IMR-90 (cell line): ENCODE measurements around the gene GLUD1. TPM values are rescaled to one million over a fixed set of nuclear protein-coding genes. Genes with fewer than 3 reads are reported as not detected.

Experiments
- ATAC-seq: fragments of 200-7000 bp; cut with Tn5 transposase; 2 replicates; pipeline ENCODE4 v1.9.1; 2020; ENCODE audit warnings: low read depth, mild to moderate bottlenecking, moderate library complexity
- BruUV-seq: library from RNA; stranded (reverse); fragments of 400-500 nt; replicated peaks from 2 replicates; lab custom pipeline; 2021; lab: Mats Ljungman, UMichigan
- CTCF ChIA-PET: fragments of 300-600 bp; formaldehyde crosslinking; extraction: SDS; loops from one replicate; lab custom pipeline; 2021; ENCODE audit warnings: antibody characterized with exemption; lab: Yijun Ruan, JAX
- POLR2A ChIA-PET: fragments of 300-600 bp; sonication (Branson Sonifier 250); formaldehyde crosslinking; loops from one replicate; lab custom pipeline; 2022; ENCODE audit warnings: antibody characterized with exemption; ENCODE audit not compliant: unreplicated experiment; lab: Charles Lee
- DNase-seq: peaks from one replicate; pipeline ENCODE4 v3.0.0; 2013
- H2AFZ ChIP-seq: replicated peaks from 2 replicates; pipeline ENCODE3; 2013; ENCODE audit warnings: low read length, mild to moderate bottlenecking; ENCODE audit not compliant: poor library complexity
- H2AK5ac ChIP-seq: 2 replicates; pipeline ENCODE4 v1.6.1; 2013; ENCODE audit warnings: low read depth, low read length, inconsistent platforms
- H2AK9ac ChIP-seq: replicated peaks from 2 replicates; pipeline ENCODE3; 2013; ENCODE audit warnings: mild to moderate bottlenecking, low read depth, low read length, moderate library complexity; ENCODE audit not compliant: poor library complexity
- H2BK120ac ChIP-seq: 2 replicates; pipeline ENCODE4 v1.6.1; 2013; ENCODE audit warnings: low read depth, low read length, inconsistent platforms
- H2BK15ac ChIP-seq: 3 replicates; pipeline ENCODE4 v1.6.1; 2013; ENCODE audit warnings: low read depth, low read length, inconsistent platforms
- H2BK20ac ChIP-seq: 2 replicates; pipeline ENCODE4 v1.6.1; 2013; ENCODE audit warnings: low read depth, mild to moderate bottlenecking, inconsistent platforms, low read length, moderate library complexity
- H2BK5ac ChIP-seq: 2 replicates; pipeline ENCODE4 v1.6.1; 2013; ENCODE audit warnings: mild to moderate bottlenecking, low read depth, low read length, inconsistent platforms; ENCODE audit not compliant: poor library complexity, severe bottlenecking
- H3K14ac ChIP-seq: replicated peaks from 2 replicates; pipeline ENCODE4 v1.6.1; 2013; ENCODE audit warnings: low read depth, low read length, inconsistent platforms
- H3K18ac ChIP-seq: 2 replicates; pipeline ENCODE4 v1.6.1; 2013; ENCODE audit warnings: low read depth, low read length, control low read depth
- H3K23ac ChIP-seq: 2 replicates; pipeline ENCODE4 v1.6.1; 2013; ENCODE audit warnings: low read depth, low read length, inconsistent platforms
- H3K27ac ChIP-seq: 2 replicates; pipeline ENCODE4 v1.5.1; 2013; ENCODE audit warnings: mild to moderate bottlenecking, control low read depth, low read length; ENCODE audit not compliant: insufficient read depth
- H3K27me3 ChIP-seq: 2 replicates; pipeline ENCODE4 v1.6.1; 2013; ENCODE audit warnings: low read length; ENCODE audit not compliant: control insufficient read depth, insufficient read depth
- H3K36me3 ChIP-seq: 2 replicates; pipeline ENCODE4 v1.6.1; 2013; ENCODE audit warnings: low read length, mixed read lengths; ENCODE audit not compliant: control insufficient read depth, insufficient read depth
- H3K4ac ChIP-seq: 2 replicates; pipeline ENCODE4 v1.6.1; 2013; ENCODE audit warnings: low read depth, low read length, inconsistent platforms
- H3K4me1 ChIP-seq: 2 replicates; pipeline ENCODE4 v1.6.1; 2013; ENCODE audit warnings: low read length, mixed read lengths; ENCODE audit not compliant: control insufficient read depth, insufficient read depth
- H3K4me2 ChIP-seq: 2 replicates; pipeline ENCODE4 v1.6.1; 2013; ENCODE audit warnings: low read depth, mild to moderate bottlenecking, control low read depth, low read length, moderate library complexity
- H3K4me3 ChIP-seq: 2 replicates; pipeline ENCODE4 v1.5.1; 2013; ENCODE audit warnings: low read depth, mild to moderate bottlenecking, control low read depth, low read length, moderate library complexity; ENCODE audit not compliant: insufficient read depth
- H3K56ac ChIP-seq: 2 replicates; pipeline ENCODE4 v1.6.1; 2013; ENCODE audit warnings: low read length, inconsistent platforms; ENCODE audit not compliant: insufficient read depth; ENCODE audit errors: extremely low read depth
- H3K79me1 ChIP-seq, 2 experiments: 2 replicates each; pipeline ENCODE4 v1.6.1; 2013; ENCODE audit warnings: low read length in 2 of 2, inconsistent platforms in 1 of 2, low read depth in 1 of 2
- H3K9ac ChIP-seq: 2 replicates; pipeline ENCODE4 v1.6.1; 2013; ENCODE audit warnings: low read depth, low read length, control low read depth
- H3K9me1 ChIP-seq: 2 replicates; pipeline ENCODE4 v1.6.1; 2013; ENCODE audit warnings: low read length, inconsistent platforms; ENCODE audit not compliant: insufficient read depth
- H3K9me3 ChIP-seq: 2 replicates; pipeline ENCODE4 v1.6.1; 2013; ENCODE audit warnings: low read length; ENCODE audit not compliant: control insufficient read depth, insufficient read depth
- H4K20me1 ChIP-seq: 2 replicates; pipeline ENCODE4 v1.6.1; 2013; ENCODE audit warnings: low read length, inconsistent platforms; ENCODE audit not compliant: insufficient read depth
- H4K5ac ChIP-seq: 2 replicates; pipeline ENCODE4 v1.6.1; 2013; ENCODE audit warnings: mild to moderate bottlenecking, low read depth, low read length, control low read depth
- H4K8ac ChIP-seq, 2 experiments: 2 replicates each; pipeline ENCODE4 v1.6.1; 2013; ENCODE audit warnings: low read depth in 2 of 2, low read length in 2 of 2, control low read depth in 1 of 2, inconsistent platforms in 1 of 2
- H4K91ac ChIP-seq: 2 replicates; pipeline ENCODE4 v1.6.1; 2013; ENCODE audit warnings: low read depth, low read length, inconsistent platforms; ENCODE audit not compliant: insufficient read depth
- MAFK ChIP-seq: IDR thresholded peaks from 2 replicates; pipeline ENCODE4 v1.6.1; 2012; ENCODE audit warnings: low read depth, low read length, improper control_type of control experiment
- MAZ ChIP-seq: IDR thresholded peaks from 2 replicates; pipeline ENCODE4 v1.6.1; 2012; ENCODE audit warnings: low read depth, mild to moderate bottlenecking, low read length, improper control_type of control experiment, moderate library complexity, borderline replicate concordance
- MXI1 ChIP-seq: IDR thresholded peaks from 2 replicates; pipeline ENCODE4 v1.6.1; 2012; ENCODE audit warnings: low read depth, mild to moderate bottlenecking, low read length, moderate library complexity, borderline replicate concordance
- RCOR1 ChIP-seq: IDR thresholded peaks from 2 replicates; pipeline ENCODE4 v1.6.1; 2012; ENCODE audit warnings: mild to moderate bottlenecking, low read length, improper control_type of control experiment; ENCODE audit not compliant: insufficient replicate concordance
- SMC3 ChIP-seq: fragments of 150-350 bp; IDR thresholded peaks from 2 replicates; pipeline ENCODE4 v1.6.1; 2016; ENCODE audit warnings: low read depth, mild to moderate bottlenecking, antibody characterized with exemption, low read length, moderate library complexity
- WGBS, 2 experiments: methylation state at CpG; one replicate each; pipeline versions ENCODE4 v1.1.5 to v1.1.7; 2013; ENCODE audit warnings: missing lambda C conversion rate in 2 of 2; ENCODE audit not compliant: insufficient read length in 1 of 2; ENCODE audit errors: extremely low coverage in 2 of 2; 5-methylcytosine and 5-hydroxymethylcytosine counted together
- dilution Hi-C: fragments of 300-500 bp; cut with HindIII; formaldehyde crosslinking; loops from one replicate; pipeline ENCODE4 v1.14.3; 2018; ENCODE audit warnings: low sequenced_read_pairs; ENCODE audit not compliant: unreplicated experiment
- in situ Hi-C: fragments of 300-500 bp; cut with MboI; formaldehyde crosslinking; loops from 3 replicates; pipeline ENCODE4 v1.14.3; 2019; ENCODE audit warnings: low sequenced_read_pairs, inconsistent platforms, mixed read lengths
- intact Hi-C: fragments of 100-400 bp; cut with micrococcal nuclease; formaldehyde crosslinking; loops from 2 replicates; pipeline ENCODE4 v1.10.0; 2022
- polyA plus RNA-seq, 3 experiments: library from polyadenylated mRNA; depleted of rRNA; stranded (reverse); fragments of >200 nt; gene quantifications; 2 replicates each; pipeline ENCODE4 v1.2.3, GENCODE V29; 2012; ENCODE audit warnings: low replicate concordance in 1 of 3
- total RNA-seq: library from RNA; depleted of rRNA; stranded (reverse); fragments of >200 nt; gene quantifications from 2 replicates; pipeline ENCODE4 v1.2.3, GENCODE V29; 2012
- TF ChIP-seq, protein P1 (sequence below): fragments of 150-350 bp; IDR thresholded peaks from 2 replicates; pipeline ENCODE4 v1.6.1; 2016; ENCODE audit warnings: low read depth, mild to moderate bottlenecking, low read length, moderate library complexity, borderline replicate concordance

Gene GLUD1
- total and polyA plus RNA-seq, 2 of the 4 experiments (the other 2 are of a cell fraction), result 64.8 to 210 TPM

- Histone ChIP-seq H3K79me1 (peaks cover 3 to 5% of the 10 kb centered on the region in 2 experiments; a peak in 1 of 4 replicates), H3K9me1 (no peaks in the 10 kb centered on the region), H2BK20ac (no peak overlapping the region), H3K27ac (no peak overlapping the region), H2BK5ac (no peak overlapping the region), H3K9me3 (no peaks in the 10 kb centered on the region), H4K5ac (no peak overlapping the region), H3K4me2 (no peak overlapping the region), H3K18ac (no peak overlapping the region), H3K9ac (no peak overlapping the region), H4K20me1 (no peaks in the 10 kb centered on the region), H2AK5ac (no peak overlapping the region), H2BK120ac (no peak overlapping the region), H3K27me3 (no peaks in the 10 kb centered on the region), H3K4me3 (no peak overlapping the region), H3K23ac (no peak overlapping the region), H3K56ac (no peak overlapping the region), H2BK15ac (no peak overlapping the region), H2AFZ (no peak overlapping the region), H4K91ac (no peak overlapping the region), H3K4ac (no peak overlapping the region), H3K14ac (no peak overlapping the region), H4K8ac (no peak overlapping the region), H3K4me1 (no peaks in the 10 kb centered on the region), H2AK9ac (no peak overlapping the region), H3K36me3 (peaks cover 38% of the 10 kb centered on the region)
- no peak for DNase-seq
- 80% methylated on average over 1 of the region's 1 CpG; no CpG with 5 or more reads in 1 of the 2 experiments for WGBS, 2 experiments
- no peak for TF ChIP-seq RCOR1
- TF ChIP-seq, protein P1, sequence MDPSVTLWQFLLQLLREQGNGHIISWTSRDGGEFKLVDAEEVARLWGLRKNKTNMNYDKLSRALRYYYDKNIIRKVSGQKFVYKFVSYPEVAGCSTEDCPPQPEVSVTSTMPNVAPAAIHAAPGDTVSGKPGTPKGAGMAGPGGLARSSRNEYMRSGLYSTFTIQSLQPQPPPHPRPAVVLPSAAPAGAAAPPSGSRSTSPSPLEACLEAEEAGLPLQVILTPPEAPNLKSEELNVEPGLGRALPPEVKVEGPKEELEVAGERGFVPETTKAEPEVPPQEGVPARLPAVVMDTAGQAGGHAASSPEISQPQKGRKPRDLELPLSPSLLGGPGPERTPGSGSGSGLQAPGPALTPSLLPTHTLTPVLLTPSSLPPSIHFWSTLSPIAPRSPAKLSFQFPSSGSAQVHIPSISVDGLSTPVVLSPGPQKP, result no peak
- TF ChIP-seq MXI1, result no peak
- TF ChIP-seq SMC3, result no peak
- TF ChIP-seq MAZ, result no peak
- no peak for TF ChIP-seq MAFK
- in situ Hi-C loops (no loop called here), intact Hi-C loops (no loop called here), dilution Hi-C loops (no loop called here)
- no TSS peak for BruUV-seq
- no peak for ATAC-seq
- ChIA-PET POLR2A (no interaction called here), CTCF (no interaction called here)
Observed at GRCh38 chr10:87066865-87067264, 27.8 kb downstream of the GLUD1 start.
